ENCODE measurements around the gene NCK2.

The NCK2 gene

DNA sequence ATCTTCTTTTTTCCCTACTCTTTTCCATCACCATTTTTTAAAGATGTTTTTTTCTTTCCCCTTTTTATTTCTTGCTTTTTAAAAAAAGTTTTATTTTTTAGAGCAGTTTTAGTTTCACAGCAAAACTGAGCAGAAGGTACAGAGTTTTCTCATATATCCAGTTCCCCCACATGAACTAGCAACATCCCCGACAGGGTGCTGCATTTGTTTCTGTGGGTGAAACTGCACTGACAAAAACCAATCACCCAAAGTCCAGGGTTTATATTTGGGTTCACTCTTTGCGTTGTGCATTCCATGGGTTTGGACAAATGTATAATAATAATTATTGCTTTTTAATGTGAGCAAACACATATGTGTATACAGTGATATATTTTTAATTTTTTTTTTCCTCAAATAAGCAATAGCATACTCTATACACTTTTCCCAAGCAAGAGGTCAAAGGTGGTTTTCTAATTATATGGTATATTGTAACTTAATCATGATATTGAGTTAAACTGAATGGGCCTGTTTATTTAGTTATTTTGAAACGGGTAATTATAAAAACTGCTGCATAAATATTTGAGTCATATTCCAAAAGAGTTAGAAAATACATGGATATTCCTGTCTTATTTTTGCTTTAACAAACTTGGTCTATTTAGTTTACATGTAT is 50.3 kb downstream of the NCK2 start:
- Histone ChIP-seq H3K9me3 (ENCODE audit: insufficient read depth, low read depth, low read length) (no peaks in the 10 kb centered on the region), H3K9ac (ENCODE audit: low read depth, low read length, poor library complexity, severe bottlenecking) (peak overlapping the region; percentile 59), H3F3A (ENCODE audit: low read depth) (peaks cover 12% of the 10 kb centered on the region; the same call in 1 of the 2 replicates), H3K4me3 (ENCODE audit: low read length, poor library complexity, severe bottlenecking) (peak overlapping the region; percentile 53), H3K27me3 (ENCODE audit: insufficient read depth, low read length, poor library complexity, severe bottlenecking) (no peaks in the 10 kb centered on the region), H3K4me1 (ENCODE audit: insufficient read depth, low read length, poor library complexity, severe bottlenecking) (peaks cover 89% of the 10 kb centered on the region), H3K36me3 (ENCODE audit: insufficient read depth, low read length) (no peaks in the 10 kb centered on the region), H3K4me2 (ENCODE audit: low read depth, low read length, poor library complexity, severe bottlenecking) (peak overlapping the region; percentile 74), H3K79me2 (ENCODE audit: insufficient read depth, low read length) (peaks cover 81% of the 10 kb centered on the region), H2AFZ (ENCODE audit: low read length) (no peak overlapping the region), H3K9me2 (replicated peaks; ENCODE audit: low read depth, low read length) (no peaks in the 10 kb centered on the region), H4K20me1 (ENCODE audit: insufficient read depth, low read length, poor library complexity, severe bottlenecking) (no peaks in the 10 kb centered on the region)
- TF ChIP-seq CTCF (conservative IDR thresholded peaks at IDR 0.05; ENCODE audit: low read length) (no peak), EZH2phosphoT487 (IDR thresholded peaks at IDR 0.05; ENCODE audit: borderline replicate concordance) (no peak)

- H3K79me2 ChIP-seq (ENCODE audit: insufficient read depth, low read length), result peaks cover 86% of the 10 kb centered on the region
- H3K9me2 ChIP-seq (replicated peaks; ENCODE audit: low read depth, low read length), result no peaks in the 10 kb centered on the region
- peak overlapping the region; percentile 53 for H3K4me3 ChIP-seq (ENCODE audit: low read length, poor library complexity, severe bottlenecking)
- H3K4me1 ChIP-seq (ENCODE audit: insufficient read depth, low read length, poor library complexity, severe bottlenecking), result peaks cover 91% of the 10 kb centered on the region
- H2AFZ ChIP-seq (ENCODE audit: low read length), result no peak overlapping the region
- peaks cover 12% of the 10 kb centered on the region; the same call in 1 of the 2 replicates for H3F3A ChIP-seq (ENCODE audit: low read depth)
- TF ChIP-seq EZH2phosphoT487 (IDR thresholded peaks at IDR 0.05; ENCODE audit: borderline replicate concordance) (no peak), CTCF (conservative IDR thresholded peaks at IDR 0.05; ENCODE audit: low read length) (no peak)
- H3K9ac ChIP-seq (ENCODE audit: low read depth, low read length, poor library complexity, severe bottlenecking), result peak overlapping the region; percentile 59
- no peaks in the 10 kb centered on the region for H3K36me3 ChIP-seq (ENCODE audit: insufficient read depth, low read length)
- no peaks in the 10 kb centered on the region for H3K9me3 ChIP-seq (ENCODE audit: insufficient read depth, low read depth, low read length)
- peak overlapping the region; percentile 74 for H3K4me2 ChIP-seq (ENCODE audit: low read depth, low read length, poor library complexity, severe bottlenecking)
- no peaks in the 10 kb centered on the region for H4K20me1 ChIP-seq (ENCODE audit: insufficient read depth, low read length, poor library complexity, severe bottlenecking)
- H3K27me3 ChIP-seq (ENCODE audit: insufficient read depth, low read length, poor library complexity, severe bottlenecking), result no peaks in the 10 kb centered on the region
These were observed 50.8 kb downstream of the NCK2 start for GRCh38 chr2:105795575-105795934.

GRCh38 chr2:105796131-105796638 is 51.5 kb downstream of the NCK2 start:
- TF ChIP-seq EZH2phosphoT487 (IDR thresholded peaks at IDR 0.05; ENCODE audit: borderline replicate concordance) (no peak), CTCF (conservative IDR thresholded peaks at IDR 0.05; ENCODE audit: low read length) (no peak)
- no peak overlapping the region for H2AFZ ChIP-seq (ENCODE audit: low read length)
- H3K79me2 ChIP-seq (ENCODE audit: insufficient read depth, low read length), result peaks cover 88% of the 10 kb centered on the region
- peaks cover 88% of the 10 kb centered on the region for H3K4me1 ChIP-seq (ENCODE audit: insufficient read depth, low read length, poor library complexity, severe bottlenecking)
- H3K9ac ChIP-seq (ENCODE audit: low read depth, low read length, poor library complexity, severe bottlenecking), result peak overlapping the region; percentile 59
- no peaks in the 10 kb centered on the region for H3K9me3 ChIP-seq (ENCODE audit: insufficient read depth, low read depth, low read length)
- peak overlapping the region; percentile 53 for H3K4me3 ChIP-seq (ENCODE audit: low read length, poor library complexity, severe bottlenecking)
- H4K20me1 ChIP-seq (ENCODE audit: insufficient read depth, low read length, poor library complexity, severe bottlenecking), result no peaks in the 10 kb centered on the region
- peak overlapping the region; percentile 74 for H3K4me2 ChIP-seq (ENCODE audit: low read depth, low read length, poor library complexity, severe bottlenecking)
- no peaks in the 10 kb centered on the region for H3K9me2 ChIP-seq (replicated peaks; ENCODE audit: low read depth, low read length)
- H3K27me3 ChIP-seq (ENCODE audit: insufficient read depth, low read length, poor library complexity, severe bottlenecking), result no peaks in the 10 kb centered on the region
- H3K36me3 ChIP-seq (ENCODE audit: insufficient read depth, low read length), result no peaks in the 10 kb centered on the region
- peaks cover 12% of the 10 kb centered on the region; the same call in 1 of the 2 replicates for H3F3A ChIP-seq (ENCODE audit: low read depth)

Data from Loucy (cell line).